Ovary (tissue), 3 donors: ENCODE data around the gene ST8SIA6.

Experiments
- EP300 ChIP-seq: sonication (generic); formaldehyde crosslinking; IDR thresholded peaks from one replicate; pipeline ENCODE4 v1.6.1; 2017; ENCODE audit warnings: antibody characterized with exemption
- POLR2A ChIP-seq: fragments of 450-650 bp; IDR thresholded peaks from one replicate; pipeline ENCODE4 v1.6.1; 2017; ENCODE audit warnings: antibody characterized with exemption, mild to moderate bottlenecking, moderate library complexity
- TF ChIP-seq, protein P1 (sequence below), 3 donors: fragments of 450-650 bp in 2 of 3; fragments of 200-600 bp in 1 of 3; IDR thresholded peaks; one replicate each; pipeline versions ENCODE4 v1.5.1 to v1.8.0; 2016 to 2022; ENCODE audit warnings: antibody characterized with exemption in 3 of 3, mild to moderate bottlenecking in 1 of 3
- donor health status: DM: no; HTN: no; CAD: no.

DNA sequence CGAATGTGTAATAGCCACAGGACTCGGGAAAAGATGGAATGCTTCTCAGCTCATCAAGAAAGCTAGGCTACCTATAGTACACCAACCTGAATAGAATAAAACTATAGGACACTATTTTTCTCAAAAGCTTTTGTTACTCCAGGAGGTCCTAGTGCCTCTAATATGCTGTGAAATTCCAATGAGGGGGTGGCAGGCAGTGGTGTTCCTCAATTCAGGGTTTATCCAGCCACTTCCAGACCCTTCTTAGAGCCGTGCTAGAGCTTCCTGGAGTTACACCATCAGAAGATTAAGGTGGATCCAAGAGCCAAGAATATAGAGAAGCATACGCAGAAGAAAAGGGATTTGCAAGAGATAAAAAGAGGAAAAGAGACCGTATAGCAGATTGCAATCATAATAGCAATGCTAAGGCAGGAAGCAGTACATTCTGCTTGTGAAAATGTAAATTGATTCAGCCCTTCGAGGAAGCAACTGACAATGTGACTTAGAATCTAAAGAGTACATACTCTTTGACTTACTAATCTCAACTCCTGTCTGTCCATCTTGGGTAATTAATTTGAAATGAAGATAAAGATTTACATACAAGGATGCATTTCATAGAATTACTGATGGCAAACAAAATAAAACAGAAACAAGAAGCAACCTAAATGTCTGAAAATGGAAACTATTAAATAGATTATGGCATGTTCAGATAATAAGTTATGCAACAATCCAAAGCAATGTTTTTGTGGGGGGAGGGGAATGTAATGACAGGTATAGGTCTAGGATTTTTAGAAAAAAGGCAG lies 2.1 kb downstream of the ST8SIA6 start:
- TF ChIP-seq, protein P1, sequence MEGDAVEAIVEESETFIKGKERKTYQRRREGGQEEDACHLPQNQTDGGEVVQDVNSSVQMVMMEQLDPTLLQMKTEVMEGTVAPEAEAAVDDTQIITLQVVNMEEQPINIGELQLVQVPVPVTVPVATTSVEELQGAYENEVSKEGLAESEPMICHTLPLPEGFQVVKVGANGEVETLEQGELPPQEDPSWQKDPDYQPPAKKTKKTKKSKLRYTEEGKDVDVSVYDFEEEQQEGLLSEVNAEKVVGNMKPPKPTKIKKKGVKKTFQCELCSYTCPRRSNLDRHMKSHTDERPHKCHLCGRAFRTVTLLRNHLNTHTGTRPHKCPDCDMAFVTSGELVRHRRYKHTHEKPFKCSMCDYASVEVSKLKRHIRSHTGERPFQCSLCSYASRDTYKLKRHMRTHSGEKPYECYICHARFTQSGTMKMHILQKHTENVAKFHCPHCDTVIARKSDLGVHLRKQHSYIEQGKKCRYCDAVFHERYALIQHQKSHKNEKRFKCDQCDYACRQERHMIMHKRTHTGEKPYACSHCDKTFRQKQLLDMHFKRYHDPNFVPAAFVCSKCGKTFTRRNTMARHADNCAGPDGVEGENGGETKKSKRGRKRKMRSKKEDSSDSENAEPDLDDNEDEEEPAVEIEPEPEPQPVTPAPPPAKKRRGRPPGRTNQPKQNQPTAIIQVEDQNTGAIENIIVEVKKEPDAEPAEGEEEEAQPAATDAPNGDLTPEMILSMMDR (IDR thresholded peaks at IDR 0.05): no peak
- TF ChIP-seq POLR2A: no peak
- TF ChIP-seq EP300: no peak
